ENCODE results near the gene TIMP3. TPM values are rescaled to one million over a fixed set of nuclear protein-coding genes. Genes with fewer than 3 reads are reported as not detected.
A peak's percentile ranks its signal among the peaks of the same experiment; 100 is the strongest.

Gene TIMP3
- total and polyA plus RNA-seq, 5 donors: 412 to 893 (median 524) TPM

DNA sequence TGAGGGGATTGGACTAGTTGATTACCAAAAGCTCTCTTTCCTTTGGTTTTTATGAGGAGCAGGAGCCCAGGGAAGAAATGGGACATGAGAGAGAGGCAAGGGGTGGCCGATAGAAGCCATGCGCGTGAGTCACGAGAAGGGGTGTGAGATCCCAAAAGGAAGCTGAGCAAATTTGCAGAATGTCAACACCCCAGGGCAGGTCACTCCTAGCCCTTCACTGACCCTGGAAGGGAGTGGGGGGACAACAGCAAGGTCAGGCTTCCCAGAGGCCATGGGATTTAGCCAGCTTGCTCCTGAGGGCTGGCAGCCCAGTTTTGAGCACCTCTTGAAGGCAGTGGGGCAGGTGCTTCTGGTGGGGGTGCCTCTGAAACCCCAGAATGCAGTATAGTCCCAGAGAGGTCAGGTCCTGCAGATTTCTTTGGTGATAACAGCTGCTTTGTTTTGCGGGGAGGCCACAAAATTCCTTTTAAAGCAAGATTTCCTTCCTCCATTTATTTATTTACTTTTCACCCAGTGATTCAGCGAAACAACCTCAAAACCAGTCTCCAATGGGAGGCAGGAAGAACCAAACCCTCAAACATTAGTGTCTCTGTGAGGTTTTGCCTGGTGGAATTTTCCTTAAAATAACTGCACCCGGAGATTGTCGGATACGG lies 40.1 kb upstream of the TIMP3 start:
- Histone ChIP-seq H3K9me3 (ENCODE audit: control insufficient read depth, low read length) (no peaks in the 10 kb centered on the region), H3K27ac (ENCODE audit: low read length) (peak overlapping the region; percentile 90), H3K4me3 (ENCODE audit: low read length) (no peak overlapping the region), H3K4me1 (ENCODE audit: control insufficient read depth, insufficient read depth, low read length) (peaks cover 27% of the 10 kb centered on the region), H3K27me3 (ENCODE audit: control insufficient read depth, insufficient read depth) (no peaks in the 10 kb centered on the region)
- intact Hi-C loops (cut with DNase I): loop anchor here in 1 of 4 donors (10.0 kb wide), 1 partner anchor 57 kb away; no protein-coding TSS in a partner anchor
- WGBS: 65% methylated on average over 9 of the region's 9 CpGs
- DNase-seq: peak in 1 of 3 donors; percentile 36
- ATAC-seq: peak; percentile 5 to 75

DNA sequence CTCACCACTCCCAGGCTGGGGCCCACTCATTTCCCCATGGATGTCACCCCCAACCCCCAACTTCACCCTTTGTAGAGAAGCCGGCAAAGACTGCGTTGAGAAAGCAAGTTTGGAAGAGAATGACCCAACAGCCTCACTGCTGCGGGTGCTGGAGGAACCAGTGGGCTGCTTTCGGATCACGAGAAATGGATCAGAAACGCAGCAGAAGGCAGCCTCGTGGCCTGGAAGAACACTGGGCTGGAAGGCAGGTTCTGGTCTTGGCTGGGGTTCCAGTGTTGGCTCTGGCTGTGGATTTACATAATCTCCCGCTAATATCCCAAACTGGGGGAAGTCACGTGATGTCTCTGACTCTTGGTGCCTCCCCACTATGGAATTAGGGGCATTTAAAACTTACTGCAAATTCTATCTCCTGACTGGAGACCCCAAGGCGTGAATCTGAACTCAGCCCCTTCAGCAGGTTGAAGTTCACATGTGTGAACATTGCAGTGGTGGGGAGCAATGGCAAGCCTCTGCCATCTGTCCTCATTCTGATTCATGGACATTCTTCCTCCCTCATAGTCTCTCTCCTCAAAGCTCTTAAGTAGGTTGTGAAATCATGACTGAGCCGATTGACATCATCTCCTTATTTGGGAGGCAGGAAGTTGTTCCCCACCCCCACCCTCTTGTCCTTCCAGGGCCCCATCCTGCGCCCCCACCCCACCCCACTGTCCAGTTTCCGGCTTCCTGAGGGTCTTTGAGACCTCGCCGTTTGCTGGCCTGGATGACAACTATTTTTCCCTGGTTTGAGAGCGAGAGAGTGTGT lies 37.0 kb upstream of the TIMP3 start:
- peak; percentile 73 to 78 for ATAC-seq
- intact Hi-C loops (cut with DNase I): loop anchor here in 1 of 4 donors (10.0 kb wide), 1 partner anchor 60 kb away; no protein-coding TSS in a partner anchor
- WGBS: 41% methylated on average over 16 of the region's 16 CpGs
- Histone ChIP-seq H3K27me3 (ENCODE audit: control insufficient read depth, insufficient read depth) (no peaks in the 10 kb centered on the region), H3K4me3 (ENCODE audit: low read length) (no peak overlapping the region), H3K27ac (ENCODE audit: low read length) (peak overlapping the region; percentile 83), H3K9me3 (ENCODE audit: control insufficient read depth, low read length) (no peaks in the 10 kb centered on the region), H3K4me1 (ENCODE audit: control insufficient read depth, insufficient read depth, low read length) (peaks cover 25% of the 10 kb centered on the region)
- peak; percentile 76 to 90 (median 85) for DNase-seq

DNA sequence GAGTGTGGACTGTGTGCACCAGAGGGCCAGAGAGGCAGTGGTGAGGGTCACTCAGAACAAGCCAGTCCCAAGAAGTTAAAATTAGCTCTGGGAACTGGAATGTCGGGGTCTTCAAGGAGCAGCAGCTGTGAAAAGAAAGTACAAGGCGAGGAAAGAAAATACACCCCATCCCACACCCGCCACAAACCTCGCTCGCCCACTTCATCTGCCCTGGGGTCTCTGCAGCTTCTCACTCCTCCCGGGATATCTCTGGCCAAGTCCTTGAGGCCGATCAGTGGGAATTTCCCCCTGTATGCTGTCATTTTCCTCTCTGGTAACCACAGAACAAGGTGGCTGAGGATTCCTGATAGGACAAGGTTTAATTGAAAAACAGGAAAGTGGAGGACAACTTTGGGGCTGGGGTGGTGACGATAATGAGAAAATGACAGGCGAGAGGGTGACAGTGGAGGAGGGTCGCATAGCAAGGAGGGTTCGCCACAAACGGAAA lies 36.3 kb upstream of the TIMP3 start:
- no peak for DNase-seq
- 30% methylated on average over 12 of the region's 12 CpGs for WGBS
- no peak for ATAC-seq
- no peaks in the 10 kb centered on the region for H3K9me3 ChIP-seq (ENCODE audit: control insufficient read depth, low read length)
- peak overlapping the region; percentile 80 for H3K27ac ChIP-seq (ENCODE audit: low read length)
- intact Hi-C loops (cut with DNase I): loop anchor here in 1 of 4 donors (10.0 kb wide), 1 partner anchor 60 kb away; no protein-coding TSS in a partner anchor
- H3K27me3 ChIP-seq (ENCODE audit: control insufficient read depth, insufficient read depth): no peaks in the 10 kb centered on the region
- no peak overlapping the region for H3K4me3 ChIP-seq (ENCODE audit: low read length)
- H3K4me1 ChIP-seq (ENCODE audit: control insufficient read depth, insufficient read depth, low read length): peaks cover 23% of the 10 kb centered on the region

GRCh38 chr22:32771756-32772155 lies 29.7 kb upstream of the TIMP3 start:
- Histone ChIP-seq H3K27me3 (ENCODE audit: control insufficient read depth, insufficient read depth) (no peaks in the 10 kb centered on the region), H3K4me3 (ENCODE audit: low read length) (no peak overlapping the region), H3K27ac (ENCODE audit: low read length) (no peak overlapping the region), H3K4me1 (ENCODE audit: control insufficient read depth, insufficient read depth, low read length) (no peaks in the 10 kb centered on the region), H3K9me3 (ENCODE audit: control insufficient read depth, low read length) (no peaks in the 10 kb centered on the region)
- ATAC-seq (no peak), DNase-seq (no peak)
- intact Hi-C loops (cut with DNase I): loop anchor here in 1 of 4 donors (10.0 kb wide), 1 partner anchor 67 kb away; no protein-coding TSS in a partner anchor
- 40% methylated on average over 4 of the region's 4 CpGs for WGBS

GRCh38 chr22:32775957-32776356 lies 25.5 kb upstream of the TIMP3 start:
- Histone ChIP-seq H3K27me3 (ENCODE audit: control insufficient read depth, insufficient read depth) (no peaks in the 10 kb centered on the region), H3K9me3 (ENCODE audit: control insufficient read depth, low read length) (no peaks in the 10 kb centered on the region), H3K27ac (ENCODE audit: low read length) (no peak overlapping the region), H3K4me1 (ENCODE audit: control insufficient read depth, insufficient read depth, low read length) (no peaks in the 10 kb centered on the region), H3K4me3 (ENCODE audit: low read length) (no peak overlapping the region)
- intact Hi-C loops (cut with DNase I): loop anchor here in 1 of 4 donors (10.0 kb wide), 1 partner anchor 71 kb away; no protein-coding TSS in a partner anchor
- no peak for DNase-seq
- no peak for ATAC-seq
- WGBS: 81% methylated on average over 6 of the region's 6 CpGs

DNA sequence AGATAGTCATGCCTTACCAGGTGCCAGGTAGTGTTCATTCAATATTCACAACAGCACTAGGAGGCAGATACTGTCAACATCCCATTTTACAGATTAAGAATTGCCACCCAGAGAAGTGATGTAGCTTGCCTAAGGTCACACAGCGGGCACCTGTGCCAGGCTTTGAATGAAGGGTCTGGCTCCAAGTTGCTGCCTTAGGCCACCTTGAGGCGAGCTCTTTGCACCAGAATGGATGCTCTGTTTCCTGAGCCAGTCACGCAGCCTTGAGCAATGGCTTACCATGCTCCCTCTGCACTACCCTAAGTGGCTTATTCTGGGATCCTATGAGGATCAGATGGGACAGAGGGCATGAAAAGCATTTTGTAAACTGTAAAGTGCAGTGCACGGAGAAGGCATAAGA lies 25.1 kb upstream of the TIMP3 start:
- Histone ChIP-seq H3K9me3 (ENCODE audit: control insufficient read depth, low read length) (no peaks in the 10 kb centered on the region), H3K27ac (ENCODE audit: low read length) (no peak overlapping the region), H3K4me3 (ENCODE audit: low read length) (no peak overlapping the region), H3K27me3 (ENCODE audit: control insufficient read depth, insufficient read depth) (no peaks in the 10 kb centered on the region), H3K4me1 (ENCODE audit: control insufficient read depth, insufficient read depth, low read length) (no peaks in the 10 kb centered on the region)
- ATAC-seq (no peak), DNase-seq (no peak)
- intact Hi-C loops (cut with DNase I): loop anchor here in 1 of 4 donors (10.0 kb wide), 1 partner anchor 72 kb away; no protein-coding TSS in a partner anchor
- WGBS: 93% methylated on average over 4 of the region's 4 CpGs

- no peak for ATAC-seq
- H3K4me1 ChIP-seq (ENCODE audit: control insufficient read depth, insufficient read depth, low read length): no peaks in the 10 kb centered on the region
- WGBS: 71% methylated on average over 7 of the region's 7 CpGs
- no peak overlapping the region for H3K27ac ChIP-seq (ENCODE audit: low read length)
- no peaks in the 10 kb centered on the region for H3K27me3 ChIP-seq (ENCODE audit: control insufficient read depth, insufficient read depth)
- intact Hi-C loops (cut with DNase I): loop anchor here in 1 of 4 donors (10.0 kb wide), 1 partner anchor 72 kb away; no protein-coding TSS in a partner anchor
- no peaks in the 10 kb centered on the region for H3K9me3 ChIP-seq (ENCODE audit: control insufficient read depth, low read length)
- no peak for DNase-seq
- no peak overlapping the region for H3K4me3 ChIP-seq (ENCODE audit: low read length)
These were observed 24.7 kb upstream of the TIMP3 start for GRCh38 chr22:32776802-32777201.

DNA sequence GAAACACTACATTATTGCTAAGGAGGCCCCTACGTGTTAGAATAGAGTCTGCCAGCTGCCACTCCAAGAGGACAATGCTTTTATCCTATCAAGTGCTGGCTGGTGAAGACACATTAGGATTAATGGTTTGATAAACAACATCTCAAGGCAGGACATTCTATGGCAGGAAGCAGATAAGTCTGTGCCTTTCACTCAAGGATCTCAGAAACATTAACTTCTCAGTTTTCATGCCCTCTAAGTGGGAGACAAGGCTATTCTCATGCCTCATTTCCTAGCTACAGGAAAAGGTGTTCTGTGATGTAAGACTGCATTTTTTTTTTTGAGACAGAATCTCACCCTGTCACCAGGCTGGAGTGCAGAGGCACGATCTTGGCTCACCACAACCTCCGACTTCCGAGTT lies 23.5 kb upstream of the TIMP3 start:
- H3K4me1 ChIP-seq (ENCODE audit: control insufficient read depth, insufficient read depth, low read length): no peaks in the 10 kb centered on the region
- H3K9me3 ChIP-seq (ENCODE audit: control insufficient read depth, low read length): no peaks in the 10 kb centered on the region
- no peaks in the 10 kb centered on the region for H3K27me3 ChIP-seq (ENCODE audit: control insufficient read depth, insufficient read depth)
- DNase-seq (no peak), ATAC-seq (no peak)
- no peak overlapping the region for H3K4me3 ChIP-seq (ENCODE audit: low read length)
- no peak overlapping the region for H3K27ac ChIP-seq (ENCODE audit: low read length)
- intact Hi-C loops (cut with DNase I): loop anchor here in 1 of 4 donors (10.0 kb wide), 1 partner anchor 73 kb away; no protein-coding TSS in a partner anchor
- WGBS: 59% methylated on average over 4 of the region's 4 CpGs

DNA sequence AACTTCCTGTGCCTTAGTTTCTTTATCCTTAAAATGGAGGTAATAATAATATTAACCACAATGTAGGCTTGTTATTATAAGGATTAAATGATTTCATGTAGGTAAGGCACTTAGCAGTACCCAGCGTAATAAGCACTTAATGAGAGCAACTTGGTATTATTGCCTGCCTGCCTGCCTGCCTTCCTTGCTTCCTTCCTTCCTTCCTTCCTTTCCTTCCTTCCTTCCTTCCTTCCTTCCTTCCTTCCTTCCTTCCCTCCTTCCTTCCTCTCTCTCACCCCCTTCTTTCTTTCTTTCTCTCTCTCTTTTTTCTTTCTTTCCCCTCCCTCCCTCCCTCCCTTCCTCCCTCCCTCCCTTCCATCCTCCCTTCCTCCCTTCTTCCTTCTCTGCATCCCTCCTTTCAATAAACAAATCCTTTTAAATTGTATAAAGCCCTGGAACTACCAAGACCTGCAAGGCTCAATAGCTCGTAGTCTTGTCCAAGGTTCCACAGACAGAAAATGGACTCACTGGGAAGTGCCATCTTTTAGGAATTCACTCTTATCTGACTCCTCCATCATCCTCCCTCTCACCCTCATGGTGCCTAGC lies 20.7 kb upstream of the TIMP3 start:
- H3K27ac ChIP-seq (ENCODE audit: low read length): no peak overlapping the region

DNA sequence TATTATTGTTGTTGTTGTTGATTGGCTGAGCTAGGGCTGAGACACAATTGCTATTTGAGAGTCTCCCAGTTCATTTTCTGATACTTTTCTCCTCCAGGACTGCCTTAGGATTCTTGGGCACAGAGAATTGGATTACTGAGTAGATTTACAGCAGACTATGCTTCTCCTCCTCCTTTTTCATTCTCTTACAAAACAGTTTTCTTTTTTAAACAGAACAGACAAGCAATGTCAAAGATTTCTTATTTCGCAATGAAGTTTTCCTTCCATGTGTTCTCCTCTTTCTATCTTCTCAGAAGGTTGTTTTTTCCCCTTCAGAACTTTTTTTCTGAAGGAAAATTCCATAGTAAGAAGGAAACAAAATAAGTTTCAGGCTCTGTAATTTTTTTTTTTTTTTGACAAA lies 19.8 kb upstream of the TIMP3 start:
- DNase-seq (no peak), ATAC-seq (peak in 1 of 2 donors; percentile 16)
- Histone ChIP-seq H3K27ac (ENCODE audit: low read length) (no peak overlapping the region), H3K4me1 (ENCODE audit: control insufficient read depth, insufficient read depth, low read length) (no peaks in the 10 kb centered on the region), H3K4me3 (ENCODE audit: low read length) (no peak overlapping the region), H3K27me3 (ENCODE audit: control insufficient read depth, insufficient read depth) (no peaks in the 10 kb centered on the region), H3K9me3 (ENCODE audit: control insufficient read depth, low read length) (no peaks in the 10 kb centered on the region)
- intact Hi-C loops (cut with DNase I): no loop called here
- WGBS: 75% methylated on average over 1 of the region's 1 CpG

More for the DNA sequence above, 20.7 kb upstream of the TIMP3 start:
- WGBS: 90% methylated on average over 2 of the region's 2 CpGs
- no peak for DNase-seq
- no peak for ATAC-seq
- Histone ChIP-seq H3K9me3 (ENCODE audit: control insufficient read depth, low read length) (no peaks in the 10 kb centered on the region), H3K4me1 (ENCODE audit: control insufficient read depth, insufficient read depth, low read length) (no peaks in the 10 kb centered on the region), H3K27me3 (ENCODE audit: control insufficient read depth, insufficient read depth) (no peaks in the 10 kb centered on the region), H3K4me3 (ENCODE audit: low read length) (no peak overlapping the region)
- intact Hi-C loops (cut with DNase I): no loop called here

Data from right cardiac atrium (tissue), 5 donors.